ENCODE results near the gene MED13L.
"Not testable (repeated sequence)": the region's sequence is repeated elsewhere in the genome, so short reads cannot be mapped to it uniquely, and the experiment has no call there.

The MED13L gene

GRCh38 chr12:116148844-116149243 lies 128.6 kb downstream of the MED13L start:
- no peak for DNase-seq

- DNase-seq: no peak
Measured at GRCh38 chr12:116146386-116146785, 131.1 kb downstream of the MED13L start.

GRCh38 chr12:116145451-116145850 lies 132.0 kb downstream of the MED13L start:
- no peak for DNase-seq

DNA sequence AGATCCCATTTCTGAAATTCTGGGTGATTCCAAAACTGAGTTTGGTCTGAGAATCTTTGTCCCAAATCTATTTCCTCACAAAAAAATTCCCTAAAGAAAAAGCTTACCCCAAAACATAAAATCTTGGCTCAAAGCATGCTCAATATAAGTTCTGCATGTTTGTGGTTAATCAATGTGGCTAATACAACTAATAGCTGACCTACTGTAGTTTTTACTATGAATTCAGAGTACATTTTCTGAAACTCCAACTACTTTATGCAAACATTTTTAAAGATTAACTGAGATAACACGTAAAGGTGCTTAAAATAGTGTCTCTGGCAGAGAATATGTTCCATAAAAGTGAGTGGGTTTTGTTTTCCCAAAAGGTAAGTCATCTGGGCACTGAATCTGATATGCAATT lies 133.1 kb downstream of the MED13L start:
- DNase-seq: no peak

DNA sequence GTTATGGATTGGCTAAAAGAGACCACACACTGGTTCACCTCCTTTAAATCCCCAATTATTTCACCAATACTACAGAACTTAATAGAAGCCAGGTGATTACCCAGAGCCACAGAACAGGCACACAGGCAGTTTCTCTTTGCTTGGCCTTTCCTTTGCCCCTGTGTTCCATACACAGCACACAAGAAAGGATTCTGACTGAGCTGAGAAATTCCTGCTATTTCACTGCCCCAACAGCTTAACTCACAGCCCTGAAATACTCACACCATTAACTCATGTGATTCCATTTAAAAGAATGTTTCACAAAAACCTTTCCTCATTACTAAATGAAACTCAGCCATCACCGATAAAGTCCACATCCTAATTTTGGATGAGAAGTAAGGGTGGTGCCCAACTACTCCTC lies 133.6 kb downstream of the MED13L start:
- DNase-seq: no peak

DNA sequence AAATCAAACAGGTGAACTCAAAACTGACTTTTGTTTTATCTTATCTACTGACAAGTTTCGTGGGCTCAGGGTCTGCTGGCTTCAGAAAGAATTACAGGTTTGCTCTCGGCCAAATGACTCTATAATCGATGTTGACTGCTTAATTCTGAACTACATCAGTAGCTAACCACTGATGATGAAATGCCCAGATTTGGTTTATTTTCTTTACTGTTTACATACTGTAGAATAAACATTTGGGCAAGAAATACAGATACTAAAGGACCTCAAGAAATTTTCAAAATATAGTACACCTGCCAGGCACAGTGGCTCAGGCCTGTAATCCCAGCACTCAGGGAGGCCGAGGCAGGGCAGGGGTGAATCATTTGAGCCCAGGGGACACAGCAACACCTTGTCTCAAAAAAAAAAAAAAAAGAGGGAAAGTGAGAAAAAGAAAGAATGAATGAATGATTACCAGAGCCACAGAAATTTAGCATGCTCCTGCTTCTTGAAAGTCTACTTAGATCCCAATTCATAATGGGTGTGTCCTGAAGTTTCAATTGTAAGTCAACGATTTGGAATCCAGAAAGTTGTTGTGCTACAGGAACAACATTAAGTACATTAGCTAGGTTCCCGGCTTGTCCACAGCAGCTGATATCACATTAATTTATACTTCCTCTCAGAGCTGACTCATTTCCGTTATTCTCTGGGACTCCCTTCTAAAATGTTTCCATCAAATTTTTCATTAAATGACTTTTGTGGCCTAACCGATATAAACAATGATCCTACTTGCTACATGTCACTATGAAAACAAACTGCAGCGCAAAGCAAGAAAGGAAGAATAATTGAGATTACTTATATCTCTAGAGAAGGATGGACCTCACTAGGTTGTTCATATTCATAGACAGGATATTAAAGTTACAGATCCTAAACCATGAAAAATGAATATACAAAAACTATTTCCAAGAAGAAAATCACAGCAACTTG lies 134.3 kb downstream of the MED13L start:
- DNase-seq: peak; percentile 67

DNA sequence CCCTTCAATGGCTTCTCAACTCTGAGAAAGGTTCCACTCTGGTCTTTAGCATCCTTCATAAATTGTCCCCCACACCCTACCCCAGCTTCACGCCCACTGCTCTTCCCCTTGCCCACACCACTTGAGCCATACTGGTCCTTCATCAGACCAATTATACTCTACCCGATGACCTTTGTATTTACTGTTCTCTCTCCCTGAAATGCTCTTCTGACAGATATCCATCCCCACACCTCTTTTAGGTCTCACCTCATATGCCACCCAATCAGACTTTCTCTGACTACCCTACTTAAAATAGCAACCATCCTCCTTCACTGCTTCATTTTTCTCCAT lies 135.7 kb downstream of the MED13L start:
- no peak for DNase-seq

DNA sequence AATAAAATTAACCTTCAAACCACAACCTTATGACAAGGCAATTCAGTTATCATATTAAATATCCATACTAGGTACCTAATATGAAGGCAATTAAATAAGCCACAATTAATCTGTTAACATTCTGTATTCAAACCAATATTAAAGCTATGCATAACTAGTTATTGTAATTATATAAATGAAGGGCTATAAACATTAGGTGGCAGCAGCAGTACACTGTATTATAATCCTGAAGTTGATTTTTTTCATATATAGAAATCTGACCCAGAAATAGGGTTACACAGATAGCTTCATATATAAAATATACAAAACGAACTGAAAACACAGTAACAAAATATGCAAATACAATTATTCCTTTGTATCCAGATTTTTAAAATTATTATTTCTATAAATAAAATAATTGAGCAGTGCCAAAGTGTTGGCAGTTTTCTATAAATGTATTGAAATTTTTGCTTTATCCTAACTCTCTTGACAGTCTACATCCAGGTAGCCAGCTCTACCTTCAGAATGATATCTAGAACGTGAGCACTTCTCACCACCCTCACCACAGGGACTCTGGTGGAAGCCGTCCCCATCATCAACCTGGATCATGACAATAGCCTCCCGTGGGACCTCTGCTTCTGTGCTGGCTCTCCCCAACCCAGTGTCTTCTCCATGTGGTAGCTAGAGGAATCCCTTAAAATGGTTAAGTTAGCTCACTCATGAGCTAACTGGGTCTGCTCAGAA lies 136.2 kb downstream of the MED13L start:
- peak; percentile 68 for DNase-seq

- no peak for DNase-seq
Measured at GRCh38 chr12:116140529-116140928, 137.0 kb downstream of the MED13L start.

- no peak for DNase-seq
Measured at GRCh38 chr12:116138781-116139180, 138.7 kb downstream of the MED13L start.

DNA sequence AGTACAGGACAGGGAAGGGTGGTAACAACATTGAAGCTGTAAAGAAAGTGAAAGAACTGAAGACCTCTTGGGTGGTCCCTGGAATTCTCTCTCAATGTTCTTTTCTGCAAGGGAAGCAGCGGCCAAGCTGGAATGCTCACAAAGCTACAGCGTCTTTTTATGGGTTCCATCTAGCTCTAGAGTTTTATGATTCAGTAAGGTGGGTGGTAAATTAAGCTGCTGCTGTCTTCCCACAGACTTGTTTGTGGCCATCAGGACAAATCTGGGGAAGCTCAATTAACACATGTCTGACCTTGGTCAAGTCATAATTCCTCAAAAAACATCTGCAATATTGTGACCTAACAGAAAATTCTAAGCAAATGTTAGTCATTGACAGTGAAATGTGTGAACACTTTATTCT lies 139.1 kb downstream of the MED13L start:
- no peak for DNase-seq

GRCh38 chr12:116137318-116137717 lies 140.2 kb downstream of the MED13L start:
- DNase-seq: no peak

- DNase-seq: no peak
Measured at GRCh38 chr12:116136340-116136739, 141.2 kb downstream of the MED13L start.

DNA sequence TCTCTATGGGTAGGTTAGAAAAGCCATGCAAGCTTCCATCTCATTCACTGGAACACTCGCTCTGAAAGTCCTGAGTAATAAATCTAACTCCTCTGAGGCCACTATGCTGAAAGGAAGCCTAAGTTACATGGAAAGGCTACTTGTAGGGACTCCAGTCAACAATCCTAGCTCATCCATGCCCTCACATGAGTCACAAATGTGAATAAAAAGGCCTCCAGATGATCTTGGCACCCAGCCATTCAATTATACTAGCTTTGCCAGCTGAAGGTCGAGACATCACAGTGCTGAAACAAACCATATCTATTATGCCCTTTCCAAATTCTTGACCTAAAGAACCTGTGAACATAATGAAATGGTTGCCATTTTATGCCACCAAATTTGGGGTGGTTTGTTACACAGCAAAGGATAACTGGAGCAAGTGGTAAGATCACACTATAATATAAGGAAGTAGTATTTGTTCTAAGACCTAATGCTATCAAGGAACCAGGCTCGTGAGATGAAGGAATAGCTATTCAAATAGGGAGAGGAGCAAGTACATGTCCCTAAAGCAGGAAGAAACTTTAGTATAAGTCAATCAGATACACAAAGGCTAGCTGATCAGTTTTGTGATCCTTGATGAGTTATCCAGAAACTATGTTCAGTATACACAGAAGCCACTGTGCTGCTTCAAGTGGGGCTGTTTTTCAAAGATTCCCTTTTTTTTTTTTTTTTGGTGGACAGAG lies 142.1 kb downstream of the MED13L start:
- peak; percentile 69 for DNase-seq

DNA sequence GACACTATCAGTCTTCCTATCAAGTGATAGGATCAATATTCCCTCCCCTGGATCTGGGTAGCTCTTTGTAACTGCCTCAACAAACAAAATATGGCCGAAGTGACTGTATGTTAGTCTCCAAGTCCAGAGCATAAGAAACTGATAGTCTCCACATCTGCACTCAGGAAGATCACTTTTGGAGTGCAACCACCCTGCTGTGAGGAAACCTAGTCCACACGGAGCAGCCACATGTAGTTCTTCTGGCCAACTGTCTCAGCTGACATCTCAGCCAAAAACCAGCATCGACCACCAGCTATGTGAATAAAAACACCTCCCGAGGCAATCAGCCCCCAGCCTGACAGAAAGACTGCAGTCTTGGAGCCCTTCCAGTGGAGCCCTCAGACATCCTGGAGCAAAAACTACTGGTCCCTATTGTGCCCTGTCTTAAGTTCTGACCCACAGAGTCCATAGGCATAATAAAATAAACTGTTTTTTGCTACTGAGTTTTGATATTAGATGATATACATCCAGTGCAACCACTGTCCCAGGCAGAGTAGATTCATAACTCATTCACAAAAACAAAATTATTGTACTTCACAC lies 143.8 kb downstream of the MED13L start:
- DNase-seq: no peak

DNA sequence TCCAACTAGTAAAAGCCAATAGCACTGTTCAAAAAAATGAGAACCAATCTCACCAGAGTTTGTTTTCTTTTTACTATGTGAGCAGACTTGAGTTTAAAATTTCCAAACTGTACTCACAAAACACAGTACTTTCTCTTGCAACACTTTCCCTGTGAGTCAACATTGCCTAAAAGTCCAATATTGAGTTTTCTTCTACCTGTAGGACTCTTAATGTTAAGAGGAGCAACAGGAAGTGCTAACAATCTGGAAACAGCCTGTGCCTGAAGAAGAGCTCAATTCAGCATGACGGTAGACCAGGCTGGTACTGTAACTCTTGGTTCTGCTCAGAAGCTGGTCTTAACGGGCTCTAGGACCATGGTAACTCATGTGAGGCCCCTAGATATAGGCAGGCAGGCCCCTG lies 144.3 kb downstream of the MED13L start:
- DNase-seq: no peak

- DNase-seq: not testable (repeated sequence)
Measured at GRCh38 chr12:116131987-116132386, 145.5 kb downstream of the MED13L start.

- no peak for DNase-seq
Measured at GRCh38 chr12:116131176-116131575, 146.3 kb downstream of the MED13L start.

DNA sequence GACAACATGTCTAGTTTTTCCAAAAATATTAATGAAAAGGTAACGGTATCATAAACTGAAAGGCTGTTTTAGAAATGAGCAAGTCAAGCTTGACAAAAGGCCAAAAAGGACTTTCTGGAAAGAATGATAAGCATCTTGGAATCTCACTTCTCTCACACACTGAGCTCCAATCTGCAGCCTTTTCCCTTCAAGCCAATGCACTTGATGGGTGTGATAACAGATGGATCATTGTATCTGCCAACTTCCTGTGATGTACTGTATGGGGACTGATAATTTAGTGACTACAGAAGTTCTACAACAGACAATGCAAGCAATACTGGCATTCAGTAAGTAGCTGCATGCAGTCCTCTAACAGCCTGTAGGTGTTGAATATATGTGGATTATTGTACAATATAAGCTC lies 147.1 kb downstream of the MED13L start:
- DNase-seq: peak; percentile 50

- no peak for DNase-seq
Measured at GRCh38 chr12:116128779-116129178, 148.7 kb downstream of the MED13L start.

- DNase-seq: no peak
Measured at GRCh38 chr12:116127859-116128258, 149.6 kb downstream of the MED13L start.

DNA sequence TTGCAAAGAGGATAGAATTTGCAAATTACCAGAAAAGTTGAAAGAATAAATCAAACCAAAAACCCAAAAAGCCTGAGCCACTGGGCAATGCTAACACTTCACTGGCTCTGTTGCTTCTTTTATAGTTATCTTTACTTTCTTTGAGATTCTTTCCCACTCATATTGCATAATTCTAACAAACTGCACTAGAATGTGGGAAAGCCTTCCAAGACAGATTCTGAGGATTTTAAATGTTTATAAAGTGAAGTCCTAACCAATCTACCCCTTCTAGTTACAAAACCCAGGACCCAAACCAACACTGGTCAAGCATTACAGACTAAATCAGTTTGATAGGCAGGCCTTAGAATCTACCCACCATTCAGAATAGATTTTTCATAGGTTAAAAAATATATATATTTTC lies 150.9 kb downstream of the MED13L start:
- DNase-seq: no peak

DNA sequence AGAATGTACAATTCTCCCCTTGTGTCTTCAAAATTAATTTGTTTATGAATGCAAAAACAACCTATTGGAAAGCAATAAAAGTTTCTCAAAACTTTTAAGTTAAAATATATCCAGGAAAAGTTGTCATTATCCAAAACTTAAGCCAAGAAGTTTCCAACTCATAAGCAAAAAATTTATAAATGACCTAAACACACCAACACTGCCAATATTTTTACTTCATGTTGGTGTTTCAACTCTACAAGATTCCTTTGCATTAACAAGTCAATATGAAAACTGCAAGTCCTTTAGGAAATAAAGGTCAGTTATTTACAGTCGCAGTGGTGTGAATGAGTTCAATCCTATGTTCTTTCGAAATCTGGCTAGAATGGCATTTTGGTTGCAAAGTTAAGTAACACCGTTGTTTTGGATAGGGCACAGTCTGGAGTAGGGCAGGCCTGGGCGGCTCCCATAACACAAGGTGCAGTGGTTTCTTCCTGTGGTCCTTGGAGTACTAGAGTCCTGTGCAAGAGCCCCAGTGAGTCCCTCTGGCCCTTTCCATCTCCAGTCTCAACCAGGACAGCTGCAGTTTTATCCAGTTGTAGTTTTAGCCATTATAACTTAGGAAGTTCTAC lies 151.4 kb downstream of the MED13L start:
- DNase-seq: no peak
